NB4 (cell line): ENCODE measurements around the gene TERT.

Source experiments
- CTCF ChIP-seq: IDR thresholded peaks from one replicate; pipeline ENCODE4 v1.5.1; 2012; ENCODE audit warnings: low read depth, low read length
- MAX ChIP-seq: IDR thresholded peaks from 2 replicates; pipeline ENCODE4 v1.6.1; 2011; ENCODE audit warnings: low read depth, low read length
- MYC ChIP-seq: IDR thresholded peaks from 2 replicates; pipeline ENCODE4 v1.6.1; 2011; ENCODE audit warnings: low read depth, low read length
- POLR2A ChIP-seq: IDR thresholded peaks from 2 replicates; pipeline ENCODE4 v1.6.1; 2011; ENCODE audit warnings: mild to moderate bottlenecking; ENCODE audit not compliant: insufficient read length; ENCODE audit errors: extremely low read depth

GRCh38 chr5:1292139-1292538, 2.7 kb downstream of the TERT start:
- TF ChIP-seq CTCF (no peak), POLR2A (no peak), MAX (no peak), MYC (peak; percentile 23; the same call in 1 of the 2 replicates)
